Mononuclear cell (primary cell): Measurements from ENCODE around the gene CRB3. TPM values are rescaled to one million over a fixed set of nuclear protein-coding genes. Genes with fewer than 3 reads are reported as not detected.
"Not testable (repeated sequence)": the region's sequence is repeated elsewhere in the genome, so short reads cannot be mapped to it uniquely, and the experiment has no call there.

ENCODE experiments used
- H3K27me3 ChIP-seq: 2 replicates; pipeline ENCODE4 v1.6.0; 2011; ENCODE audit warnings: low read length, control low read depth; ENCODE audit not compliant: insufficient read depth
- H3K4me1 ChIP-seq: 2 replicates; pipeline ENCODE4 v1.5.1; 2011; ENCODE audit warnings: mild to moderate bottlenecking, low read length, control low read depth; ENCODE audit not compliant: insufficient read depth
- H3K4me3 ChIP-seq: 2 replicates; pipeline ENCODE4 v1.5.1; 2011; ENCODE audit warnings: mild to moderate bottlenecking, low read length, moderate library complexity
- H3K9me3 ChIP-seq: 2 replicates; pipeline ENCODE4 v1.5.1; 2011; ENCODE audit warnings: low read depth, mild to moderate bottlenecking, control low read depth, low read length
- total RNA-seq: library from RNA; depleted of rRNA; stranded (reverse); fragments of >200 nt; gene quantifications from one replicate; pipeline ENCODE4 v1.2.3, GENCODE V29; 2012

CRB3 gene
- total RNA-seq, 1 donor: 4.0 TPM

- Histone ChIP-seq H3K27me3 (no peaks in the 10 kb centered on the region), H3K4me3 (no peak overlapping the region), H3K9me3 (no peaks in the 10 kb centered on the region), H3K4me1 (peaks cover 31% of the 10 kb centered on the region)
Measured at GRCh38 chr19:6427131-6427530, 36.9 kb upstream of the CRB3 start.

- H3K4me1 ChIP-seq: peaks cover 14% of the 10 kb centered on the region
- not testable (repeated sequence) for H3K9me3 ChIP-seq, H3K27me3 ChIP-seq, H3K4me3 ChIP-seq
Measured at GRCh38 chr19:6428692-6429418, 35.2 kb upstream of the CRB3 start.

- no peaks in the 10 kb centered on the region for H3K27me3 ChIP-seq
- no peak overlapping the region for H3K4me3 ChIP-seq
- peaks cover 12% of the 10 kb centered on the region for H3K4me1 ChIP-seq
- H3K9me3 ChIP-seq: no peaks in the 10 kb centered on the region
Measured at GRCh38 chr19:6429419-6430221, 34.5 kb upstream of the CRB3 start.

- Histone ChIP-seq H3K27me3 (no peaks in the 10 kb centered on the region), H3K9me3 (no peaks in the 10 kb centered on the region), H3K4me1 (peaks cover 5% of the 10 kb centered on the region), H3K4me3 (no peak overlapping the region)
Measured at GRCh38 chr19:6431891-6432290, 32.2 kb upstream of the CRB3 start.

- H3K4me1 ChIP-seq: peaks cover 5% of the 10 kb centered on the region
- no peak overlapping the region for H3K4me3 ChIP-seq
- no peaks in the 10 kb centered on the region for H3K27me3 ChIP-seq
- H3K9me3 ChIP-seq: no peaks in the 10 kb centered on the region
Measured at GRCh38 chr19:6433165-6433564, 30.9 kb upstream of the CRB3 start.

GRCh38 chr19:6433663-6434062 lies 30.4 kb upstream of the CRB3 start, which contains the start of gene SLC25A41:
Gene SLC25A41 (minus strand): TSS chr19:6433763. CDS start chr19:6433693, 70 bp downstream.
- Histone ChIP-seq H3K4me3 (no peak within 1 kb of the TSS), H3K4me1 (peaks cover 5% of the 10 kb centered on the region), H3K27me3 (no peaks in the 10 kb centered on the region), H3K9me3 (no peaks in the 10 kb centered on the region)

- H3K27me3 ChIP-seq: no peaks in the 10 kb centered on the region
- H3K4me3 ChIP-seq: no peak overlapping the region
- H3K9me3 ChIP-seq: no peaks in the 10 kb centered on the region
- H3K4me1 ChIP-seq: no peaks in the 10 kb centered on the region
Measured at GRCh38 chr19:6439743-6440142, 24.3 kb upstream of the CRB3 start.

- Histone ChIP-seq H3K4me1 (no peaks in the 10 kb centered on the region), H3K4me3 (no peak overlapping the region), H3K27me3 (no peaks in the 10 kb centered on the region), H3K9me3 (no peaks in the 10 kb centered on the region)
Measured at GRCh38 chr19:6440905-6441304, 23.2 kb upstream of the CRB3 start.

GRCh38 chr19:6442087-6442688 lies 21.9 kb upstream of the CRB3 start:
- Histone ChIP-seq H3K4me3 (no peak overlapping the region), H3K27me3 (no peaks in the 10 kb centered on the region), H3K9me3 (no peaks in the 10 kb centered on the region), H3K4me1 (no peaks in the 10 kb centered on the region)

- no peaks in the 10 kb centered on the region for H3K27me3 ChIP-seq
- H3K9me3 ChIP-seq: no peaks in the 10 kb centered on the region
- no peak overlapping the region for H3K4me3 ChIP-seq
- no peaks in the 10 kb centered on the region for H3K4me1 ChIP-seq
Measured at GRCh38 chr19:6443986-6444385, 20.1 kb upstream of the CRB3 start.

GRCh38 chr19:6446452-6446851 lies 17.6 kb upstream of the CRB3 start:
- Histone ChIP-seq H3K27me3 (no peaks in the 10 kb centered on the region), H3K9me3 (no peaks in the 10 kb centered on the region), H3K4me1 (no peaks in the 10 kb centered on the region), H3K4me3 (no peak overlapping the region)

GRCh38 chr19:6448045-6448444 lies 16.0 kb upstream of the CRB3 start:
- Histone ChIP-seq H3K4me1 (no peaks in the 10 kb centered on the region), H3K27me3 (no peaks in the 10 kb centered on the region), H3K9me3 (no peaks in the 10 kb centered on the region), H3K4me3 (no peak overlapping the region)

- Histone ChIP-seq H3K4me3 (no peak overlapping the region), H3K4me1 (no peaks in the 10 kb centered on the region), H3K27me3 (no peaks in the 10 kb centered on the region), H3K9me3 (no peaks in the 10 kb centered on the region)
Measured at GRCh38 chr19:6450166-6450565, 13.9 kb upstream of the CRB3 start.

- Histone ChIP-seq H3K27me3 (no peaks in the 10 kb centered on the region), H3K4me1 (no peaks in the 10 kb centered on the region), H3K9me3 (no peaks in the 10 kb centered on the region), H3K4me3 (no peak overlapping the region)
Measured at GRCh38 chr19:6451583-6452222, 12.4 kb upstream of the CRB3 start.

- no peaks in the 10 kb centered on the region for H3K4me1 ChIP-seq
- H3K27me3 ChIP-seq: no peaks in the 10 kb centered on the region
- H3K9me3 ChIP-seq: no peaks in the 10 kb centered on the region
- H3K4me3 ChIP-seq: no peak overlapping the region
Measured at GRCh38 chr19:6452223-6452614, 11.9 kb upstream of the CRB3 start.
